Neuronal stem cell (in vitro differentiated cells): ENCODE data around the gene MBD2.

Source experiments
- DNase-seq: peaks from one replicate; pipeline ENCODE4 v3.0.0-alpha.2; 2013; ENCODE audit warnings: low spot score
- H2AFZ ChIP-seq: one replicate; pipeline ENCODE4 v1.6.1; 2013; ENCODE audit warnings: mild to moderate bottlenecking, low read length, inconsistent platforms
- H2AK5ac ChIP-seq: 2 replicates; pipeline ENCODE4 v1.6.1; 2013; ENCODE audit warnings: low read depth, mild to moderate bottlenecking, inconsistent platforms, low read length, moderate library complexity, mixed read lengths
- H2BK120ac ChIP-seq: 2 replicates; pipeline ENCODE4 v1.6.1; 2013; ENCODE audit warnings: low read depth, mild to moderate bottlenecking, inconsistent platforms, low read length, moderate library complexity, mixed read lengths
- H2BK12ac ChIP-seq: one replicate; pipeline ENCODE4 v1.6.1; 2013; ENCODE audit warnings: low read length, inconsistent platforms
- H2BK15ac ChIP-seq: 2 replicates; pipeline ENCODE4 v1.6.1; 2013; ENCODE audit warnings: mild to moderate bottlenecking, low read length, inconsistent platforms, mixed read lengths
- H2BK5ac ChIP-seq: one replicate; pipeline ENCODE4 v1.6.1; 2013; ENCODE audit warnings: inconsistent platforms, mild to moderate bottlenecking, low read length, moderate library complexity
- H3K14ac ChIP-seq: one replicate; pipeline ENCODE4 v1.6.1; 2013; ENCODE audit warnings: low read length, inconsistent platforms
- H3K18ac ChIP-seq: 2 replicates; pipeline ENCODE4 v1.6.1; 2013; ENCODE audit warnings: low read length, inconsistent platforms
- H3K23ac ChIP-seq: 2 replicates; pipeline ENCODE4 v1.6.1; 2013; ENCODE audit warnings: low read depth, mild to moderate bottlenecking, mixed read lengths, low read length, inconsistent platforms; ENCODE audit not compliant: poor library complexity
- H3K27ac ChIP-seq: replicated peaks from 3 replicates; pipeline ENCODE4 v1.5.1; 2013; ENCODE audit warnings: low read length, inconsistent platforms
- H3K27me3 ChIP-seq, 3 experiments: 2 replicates each; pipeline ENCODE4 v1.6.1; 2013; ENCODE audit warnings: low read length in 3 of 3, mild to moderate bottlenecking in 2 of 3, inconsistent platforms in 1 of 3, low read depth in 1 of 3, mixed read lengths in 1 of 3, moderate library complexity in 1 of 3; ENCODE audit not compliant: control insufficient read depth in 3 of 3, insufficient read depth in 3 of 3
- H3K36me3 ChIP-seq, 2 donors: replicated peaks in 1 of 2; 2 replicates each; pipeline ENCODE4 v1.6.1; 2013; ENCODE audit warnings: low read length in 2 of 2; ENCODE audit not compliant: control insufficient read depth in 2 of 2, insufficient read depth in 2 of 2
- H3K4ac ChIP-seq: 2 replicates; pipeline ENCODE4 v1.6.1; 2013; ENCODE audit warnings: inconsistent platforms, mild to moderate bottlenecking, low read length, moderate library complexity
- H3K4me1 ChIP-seq, 2 donors: 1 replicate in 1 of 2; 2 replicates in 1 of 2; pipeline ENCODE4 v1.6.1; 2013; ENCODE audit warnings: low read length in 2 of 2, low read depth in 1 of 2; ENCODE audit not compliant: control insufficient read depth in 2 of 2, insufficient read depth in 1 of 2
- H3K4me2 ChIP-seq: one replicate; pipeline ENCODE4 v1.6.1; 2013; ENCODE audit warnings: mild to moderate bottlenecking, low read length, inconsistent platforms; ENCODE audit not compliant: insufficient read depth, poor library complexity, severe bottlenecking
- H3K4me3 ChIP-seq, 2 donors: 2 replicates each; pipeline ENCODE4 v1.5.1; 2013; ENCODE audit warnings: low read length in 2 of 2, mild to moderate bottlenecking in 2 of 2, inconsistent platforms in 1 of 2, moderate library complexity in 1 of 2
- H3K79me1 ChIP-seq: one replicate; pipeline ENCODE4 v1.6.1; 2013; ENCODE audit warnings: low read depth, mild to moderate bottlenecking, inconsistent platforms, low read length, moderate library complexity
- H3K9ac ChIP-seq: one replicate; pipeline ENCODE4 v1.6.1; 2013; ENCODE audit warnings: mild to moderate bottlenecking, low read depth, low read length, inconsistent platforms; ENCODE audit not compliant: poor library complexity
- H3K9me3 ChIP-seq, 2 donors: replicated peaks in 1 of 2; 2 replicates each; pipeline versions ENCODE3 to v1.6.1; 2013; ENCODE audit warnings: low read length in 2 of 2, mild to moderate bottlenecking in 2 of 2, inconsistent platforms in 1 of 2, low read depth in 1 of 2, mixed read lengths in 1 of 2, moderate library complexity in 1 of 2; ENCODE audit not compliant: control insufficient read depth in 2 of 2, insufficient read depth in 1 of 2
- H4K8ac ChIP-seq: one replicate; pipeline ENCODE4 v1.6.1; 2013; ENCODE audit warnings: low read depth, mild to moderate bottlenecking, inconsistent platforms, low read length, moderate library complexity
- H4K91ac ChIP-seq: one replicate; pipeline ENCODE4 v1.6.1; 2013; ENCODE audit warnings: low read length, low read depth, mild to moderate bottlenecking, inconsistent platforms; ENCODE audit not compliant: poor library complexity
- WGBS, 2 donors: extraction: QIAGEN DNeasy Blood & Tissue Kit; methylation state at CpG; one replicate each; pipeline ENCODE4 v1.1.7; 2013; ENCODE audit warnings: missing lambda C conversion rate in 2 of 2, mixed read lengths in 1 of 2; ENCODE audit not compliant: insufficient read length in 2 of 2, insufficient replicate concordance in 1 of 2; ENCODE audit errors: extremely low coverage in 2 of 2; 5-methylcytosine and 5-hydroxymethylcytosine counted together

The MBD2 gene

DNA sequence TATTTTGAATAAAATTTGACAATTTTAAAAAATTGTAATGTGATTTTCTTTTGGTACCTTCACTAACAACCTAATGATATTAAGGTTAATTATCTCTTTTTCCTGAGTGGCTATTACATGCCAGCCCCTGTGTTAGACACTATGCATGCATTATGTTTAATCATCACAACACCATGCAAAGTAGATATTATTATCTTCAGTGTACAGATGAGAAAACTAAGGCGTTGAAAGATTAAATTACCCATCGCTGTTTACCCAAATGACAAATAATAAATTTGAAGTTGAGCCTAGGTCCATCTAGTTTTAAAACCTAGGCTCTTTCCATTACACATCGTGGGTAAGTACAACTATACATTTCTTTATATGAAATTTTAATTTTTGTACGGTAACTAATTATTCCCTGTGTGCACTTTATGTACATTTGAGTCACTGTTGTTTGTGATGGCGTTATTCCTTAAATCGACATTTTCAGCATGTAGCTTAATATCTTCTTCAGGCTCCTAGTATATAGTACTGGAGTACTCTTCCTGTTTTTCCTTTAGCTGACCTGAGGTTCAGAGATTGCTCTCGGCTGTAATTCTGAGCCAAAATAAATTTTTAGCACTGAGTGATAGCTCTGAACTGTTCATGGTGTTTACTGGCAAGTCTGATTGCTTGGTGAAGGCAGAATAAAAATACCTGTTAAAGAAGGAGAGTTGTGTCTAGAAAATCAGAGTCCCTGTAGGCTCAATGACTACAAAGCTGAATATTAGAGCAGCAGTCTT lies 13.9 kb upstream of the MBD2 start:
- Histone ChIP-seq H4K91ac (no peak overlapping the region), H4K8ac (no peak overlapping the region), H2BK5ac (no peak overlapping the region), H3K4me1 (peaks cover 0 to 2% of the 10 kb centered on the region in 2 donors), H3K36me3 (no peaks in the 10 kb centered on the region), H3K4me2 (no peak overlapping the region), H3K4ac (no peak overlapping the region), H3K14ac (no peak overlapping the region), H3K18ac (no peak overlapping the region), H3K9me3 (no peaks in the 10 kb centered on the region), H3K27ac (no peak overlapping the region), H2BK12ac (no peak overlapping the region), H3K79me1 (no peaks in the 10 kb centered on the region), H3K9ac (no peak overlapping the region), H3K4me3 (no peak overlapping the region), H2AFZ (peak overlapping the region; percentile 63), H2BK15ac (no peak overlapping the region), H3K23ac (no peak overlapping the region), H2AK5ac (no peak overlapping the region), H2BK120ac (no peak overlapping the region), H3K27me3 (no peaks in the 10 kb centered on the region)
- no peak for DNase-seq
- no CpG with 5 or more reads among the region's 7 CpGs for WGBS, 2 donors

DNA sequence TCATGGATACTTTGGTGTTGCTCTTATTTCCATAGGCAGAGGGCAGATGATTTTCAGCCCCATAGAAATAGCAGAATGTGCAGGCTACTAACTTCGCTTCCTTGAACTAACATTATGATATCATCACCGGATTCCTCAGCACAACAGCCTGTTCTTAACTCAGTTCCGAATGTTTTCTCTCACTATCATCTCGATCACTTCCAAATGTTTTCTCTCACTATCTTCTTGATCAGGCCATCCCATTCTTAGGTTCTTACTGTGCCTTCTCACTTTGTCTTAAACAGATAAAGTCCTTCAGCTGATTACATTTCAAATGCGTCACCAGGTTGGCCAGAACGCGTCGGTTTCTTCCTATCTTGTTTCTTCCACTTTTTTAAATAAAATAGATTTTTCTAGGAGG lies 11.4 kb upstream of the MBD2 start:
- no peak overlapping the region for H3K23ac ChIP-seq
- H3K4me1 ChIP-seq: peaks cover 0 to 2% of the 10 kb centered on the region in 2 donors
- no peak overlapping the region for H2BK12ac ChIP-seq
- H3K36me3 ChIP-seq: no peaks in the 10 kb centered on the region
- no peak overlapping the region for H3K27ac ChIP-seq
- no CpG with 5 or more reads among the region's 8 CpGs for WGBS, 2 donors
- DNase-seq: no peak
- H4K91ac ChIP-seq: no peak overlapping the region
- no peak overlapping the region for H2AFZ ChIP-seq
- no peaks in the 10 kb centered on the region for H3K79me1 ChIP-seq
- H3K9me3 ChIP-seq: no peaks in the 10 kb centered on the region
- H3K14ac ChIP-seq: no peak overlapping the region
- no peak overlapping the region for H2AK5ac ChIP-seq
- no peak overlapping the region for H3K4me3 ChIP-seq
- H2BK5ac ChIP-seq: no peak overlapping the region
- H2BK15ac ChIP-seq: no peak overlapping the region
- no peak overlapping the region for H2BK120ac ChIP-seq
- no peak overlapping the region for H3K4ac ChIP-seq
- no peak overlapping the region for H3K4me2 ChIP-seq
- no peak overlapping the region for H3K9ac ChIP-seq
- no peaks in the 10 kb centered on the region for H3K27me3 ChIP-seq
- H3K18ac ChIP-seq: no peak overlapping the region
- H4K8ac ChIP-seq: no peak overlapping the region

DNA sequence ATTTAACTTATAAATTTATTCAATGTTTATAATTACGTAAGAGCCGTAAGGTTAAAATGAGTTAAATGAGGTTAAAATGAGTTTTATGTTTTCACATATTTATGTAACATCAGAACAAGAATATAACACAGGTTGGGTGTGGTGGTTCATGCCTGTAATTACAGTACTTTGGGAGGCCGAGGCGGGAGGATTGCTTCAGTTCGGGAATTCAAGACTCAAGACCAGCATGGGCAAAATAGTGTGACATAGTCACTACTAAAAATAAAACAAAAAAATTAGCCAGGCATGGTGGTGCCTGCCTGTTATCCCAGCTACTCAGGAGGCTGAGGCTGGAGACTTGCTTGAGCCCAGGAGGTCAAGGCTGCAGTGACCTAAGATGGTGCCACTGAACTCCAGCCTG lies 9.3 kb upstream of the MBD2 start:
- Histone ChIP-seq H3K4me2 (no peak overlapping the region), H2BK120ac (no peak overlapping the region), H3K27me3 (no peaks in the 10 kb centered on the region), H2AK5ac (no peak overlapping the region), H3K9ac (no peak overlapping the region), H3K9me3 (no peaks in the 10 kb centered on the region), H2BK12ac (no peak overlapping the region), H3K18ac (no peak overlapping the region), H3K14ac (no peak overlapping the region), H3K4ac (no peak overlapping the region), H3K27ac (no peak overlapping the region), H2AFZ (no peak overlapping the region), H3K4me1 (peaks cover 0 to 4% of the 10 kb centered on the region in 2 donors), H2BK15ac (no peak overlapping the region), H3K36me3 (no peaks in the 10 kb centered on the region), H4K8ac (no peak overlapping the region), H2BK5ac (no peak overlapping the region), H3K4me3 (no peak overlapping the region), H3K23ac (no peak overlapping the region), H4K91ac (no peak overlapping the region), H3K79me1 (no peaks in the 10 kb centered on the region)
- no peak for DNase-seq
- no CpG with 5 or more reads among the region's 5 CpGs for WGBS, 2 donors

DNA sequence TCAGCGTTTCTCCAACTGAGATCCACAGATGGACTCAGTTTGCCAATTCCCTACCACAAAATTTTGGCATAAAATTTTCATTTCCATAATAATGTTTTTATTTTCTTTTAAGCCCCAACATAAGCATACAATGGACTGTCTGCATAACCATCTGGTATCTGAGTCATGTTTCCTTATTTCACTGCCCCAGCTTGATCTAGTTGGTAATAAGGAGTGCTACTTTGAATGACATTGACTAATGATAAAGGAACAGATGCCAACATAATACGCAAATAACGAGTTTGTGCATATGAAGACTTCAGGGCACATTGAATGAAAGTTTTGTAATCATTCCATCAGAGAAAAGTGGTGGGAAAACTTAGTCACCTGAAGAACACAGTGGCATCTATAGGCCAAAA lies 8.8 kb upstream of the MBD2 start:
- H3K4me2 ChIP-seq: no peak overlapping the region
- no peak overlapping the region for H3K27ac ChIP-seq
- H2AK5ac ChIP-seq: no peak overlapping the region
- H3K4me3 ChIP-seq: no peak overlapping the region
- no peak for DNase-seq
- no peak overlapping the region for H2BK15ac ChIP-seq
- H3K36me3 ChIP-seq: no peaks in the 10 kb centered on the region
- no peak overlapping the region for H3K23ac ChIP-seq
- H3K4ac ChIP-seq: no peak overlapping the region
- H3K9me3 ChIP-seq: no peaks in the 10 kb centered on the region
- H3K4me1 ChIP-seq: peaks cover 0 to 5% of the 10 kb centered on the region in 2 donors
- H3K27me3 ChIP-seq: no peaks in the 10 kb centered on the region
- no peak overlapping the region for H2BK12ac ChIP-seq
- no peak overlapping the region for H4K91ac ChIP-seq
- H4K8ac ChIP-seq: no peak overlapping the region
- no peaks in the 10 kb centered on the region for H3K79me1 ChIP-seq
- H2BK5ac ChIP-seq: no peak overlapping the region
- WGBS, 2 donors: no CpG with 5 or more reads among the region's 3 CpGs
- H3K18ac ChIP-seq: no peak overlapping the region
- no peak overlapping the region for H3K9ac ChIP-seq
- H3K14ac ChIP-seq: no peak overlapping the region
- H2AFZ ChIP-seq: peak overlapping the region; percentile 66
- no peak overlapping the region for H2BK120ac ChIP-seq
